Measurements from ENCODE around the gene RPN2. TPM values are rescaled to one million over a fixed set of nuclear protein-coding genes. Genes with fewer than 3 reads are reported as not detected.

RPN2 gene
- polyA plus RNA-seq, 1 donor from 2014 or later: 151 TPM

DNA sequence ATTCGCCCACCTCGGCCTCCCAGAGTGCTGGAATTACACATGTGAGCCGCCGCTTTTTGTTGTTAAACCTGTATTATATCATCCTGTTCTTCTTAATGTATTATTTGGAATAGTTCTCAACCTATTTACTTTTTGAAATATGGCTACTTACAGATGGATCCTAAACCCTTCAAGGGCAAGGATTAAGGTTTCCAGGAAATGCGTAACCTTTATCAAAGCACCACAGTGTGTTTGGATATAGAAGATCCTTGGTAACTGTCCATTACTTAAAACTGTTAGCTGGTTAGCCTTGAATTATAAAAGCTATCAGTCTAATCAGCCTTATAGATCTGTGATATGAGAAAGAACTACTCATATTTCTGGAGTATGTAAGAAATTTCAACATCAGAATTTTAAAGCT, 12.3 kb upstream of the RPN2 start:
- Histone ChIP-seq H3F3A (ENCODE audit: insufficient read depth, low read length, poor library complexity, severe bottlenecking) (no peaks in the 10 kb centered on the region), H3K36me3 (ENCODE audit: insufficient read depth, low read length) (peaks cover 4% of the 10 kb centered on the region), H2AFZ (ENCODE audit: low read depth, low read length) (no peak overlapping the region), H3K4me3 (ENCODE audit: low read length) (no peak overlapping the region), H3K9ac (ENCODE audit: low read length) (no peak overlapping the region), H4K20me1 (ENCODE audit: insufficient read depth) (no peaks in the 10 kb centered on the region), H3K27ac (ENCODE audit: low read length) (no peak overlapping the region), H3K79me2 (replicated peaks; ENCODE audit: insufficient read depth, low read length) (no peaks in the 10 kb centered on the region), H3K4me2 (ENCODE audit: low read length) (no peak overlapping the region), H3K9me2 (ENCODE audit: insufficient read depth, low read length) (no peaks in the 10 kb centered on the region), H3K9me3 (ENCODE audit: low read length) (no peaks in the 10 kb centered on the region), H3K27me3 (ENCODE audit: insufficient read depth, low read depth, low read length) (no peaks in the 10 kb centered on the region)
- TF ChIP-seq TAF1 (IDR thresholded peaks at IDR 0.05; ENCODE audit: low read depth) (no peak), SMC3 (conservative IDR thresholded peaks at IDR 0.05; ENCODE audit: poor library complexity) (no peak), POLR2AphosphoS5 (IDR thresholded peaks at IDR 0.05) (no peak), RAD21 (conservative IDR thresholded peaks at IDR 0.05) (no peak), EP300 (conservative IDR thresholded peaks at IDR 0.05; ENCODE audit: poor library complexity, severe bottlenecking) (no peak), MXI1 (conservative IDR thresholded peaks at IDR 0.05; ENCODE audit: poor library complexity, severe bottlenecking) (no peak), EZH2 (IDR thresholded peaks at IDR 0.05; ENCODE audit: borderline replicate concordance, insufficient read depth, low read length, poor library complexity, severe bottlenecking) (no peak)
- TF ChIP-seq, protein P1, sequence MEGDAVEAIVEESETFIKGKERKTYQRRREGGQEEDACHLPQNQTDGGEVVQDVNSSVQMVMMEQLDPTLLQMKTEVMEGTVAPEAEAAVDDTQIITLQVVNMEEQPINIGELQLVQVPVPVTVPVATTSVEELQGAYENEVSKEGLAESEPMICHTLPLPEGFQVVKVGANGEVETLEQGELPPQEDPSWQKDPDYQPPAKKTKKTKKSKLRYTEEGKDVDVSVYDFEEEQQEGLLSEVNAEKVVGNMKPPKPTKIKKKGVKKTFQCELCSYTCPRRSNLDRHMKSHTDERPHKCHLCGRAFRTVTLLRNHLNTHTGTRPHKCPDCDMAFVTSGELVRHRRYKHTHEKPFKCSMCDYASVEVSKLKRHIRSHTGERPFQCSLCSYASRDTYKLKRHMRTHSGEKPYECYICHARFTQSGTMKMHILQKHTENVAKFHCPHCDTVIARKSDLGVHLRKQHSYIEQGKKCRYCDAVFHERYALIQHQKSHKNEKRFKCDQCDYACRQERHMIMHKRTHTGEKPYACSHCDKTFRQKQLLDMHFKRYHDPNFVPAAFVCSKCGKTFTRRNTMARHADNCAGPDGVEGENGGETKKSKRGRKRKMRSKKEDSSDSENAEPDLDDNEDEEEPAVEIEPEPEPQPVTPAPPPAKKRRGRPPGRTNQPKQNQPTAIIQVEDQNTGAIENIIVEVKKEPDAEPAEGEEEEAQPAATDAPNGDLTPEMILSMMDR (IDR thresholded peaks at IDR 0.05; ENCODE audit: poor library complexity, severe bottlenecking): no peak
- TF ChIP-seq, protein P2, sequence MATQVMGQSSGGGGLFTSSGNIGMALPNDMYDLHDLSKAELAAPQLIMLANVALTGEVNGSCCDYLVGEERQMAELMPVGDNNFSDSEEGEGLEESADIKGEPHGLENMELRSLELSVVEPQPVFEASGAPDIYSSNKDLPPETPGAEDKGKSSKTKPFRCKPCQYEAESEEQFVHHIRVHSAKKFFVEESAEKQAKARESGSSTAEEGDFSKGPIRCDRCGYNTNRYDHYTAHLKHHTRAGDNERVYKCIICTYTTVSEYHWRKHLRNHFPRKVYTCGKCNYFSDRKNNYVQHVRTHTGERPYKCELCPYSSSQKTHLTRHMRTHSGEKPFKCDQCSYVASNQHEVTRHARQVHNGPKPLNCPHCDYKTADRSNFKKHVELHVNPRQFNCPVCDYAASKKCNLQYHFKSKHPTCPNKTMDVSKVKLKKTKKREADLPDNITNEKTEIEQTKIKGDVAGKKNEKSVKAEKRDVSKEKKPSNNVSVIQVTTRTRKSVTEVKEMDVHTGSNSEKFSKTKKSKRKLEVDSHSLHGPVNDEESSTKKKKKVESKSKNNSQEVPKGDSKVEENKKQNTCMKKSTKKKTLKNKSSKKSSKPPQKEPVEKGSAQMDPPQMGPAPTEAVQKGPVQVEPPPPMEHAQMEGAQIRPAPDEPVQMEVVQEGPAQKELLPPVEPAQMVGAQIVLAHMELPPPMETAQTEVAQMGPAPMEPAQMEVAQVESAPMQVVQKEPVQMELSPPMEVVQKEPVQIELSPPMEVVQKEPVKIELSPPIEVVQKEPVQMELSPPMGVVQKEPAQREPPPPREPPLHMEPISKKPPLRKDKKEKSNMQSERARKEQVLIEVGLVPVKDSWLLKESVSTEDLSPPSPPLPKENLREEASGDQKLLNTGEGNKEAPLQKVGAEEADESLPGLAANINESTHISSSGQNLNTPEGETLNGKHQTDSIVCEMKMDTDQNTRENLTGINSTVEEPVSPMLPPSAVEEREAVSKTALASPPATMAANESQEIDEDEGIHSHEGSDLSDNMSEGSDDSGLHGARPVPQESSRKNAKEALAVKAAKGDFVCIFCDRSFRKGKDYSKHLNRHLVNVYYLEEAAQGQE (IDR thresholded peaks at IDR 0.05; ENCODE audit: borderline replicate concordance): no peak

DNA sequence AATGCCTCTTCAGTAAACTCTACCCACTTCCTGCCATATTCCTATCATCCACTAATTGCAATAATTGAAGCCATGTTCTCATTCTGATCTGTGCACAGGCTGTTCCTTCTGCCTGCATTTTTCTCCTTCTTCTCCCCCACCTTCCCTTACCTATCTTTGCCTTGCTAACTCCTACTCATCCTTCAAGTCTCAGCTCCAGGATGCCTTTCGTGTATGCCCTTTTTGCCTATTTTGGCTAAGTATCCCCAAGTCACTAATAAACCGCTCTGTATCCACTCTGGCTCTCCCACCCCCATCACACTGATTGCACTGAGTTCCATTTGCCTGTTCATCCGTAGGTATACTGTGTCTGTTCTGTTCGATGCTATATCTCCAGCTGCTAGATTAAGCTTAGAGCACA, 6.3 kb upstream of the RPN2 start:
- H3K36me3 ChIP-seq (ENCODE audit: insufficient read depth, low read length): no peaks in the 10 kb centered on the region
- TF ChIP-seq RAD21 (conservative IDR thresholded peaks at IDR 0.05) (no peak), TAF1 (IDR thresholded peaks at IDR 0.05; ENCODE audit: low read depth) (no peak), EZH2 (IDR thresholded peaks at IDR 0.05; ENCODE audit: borderline replicate concordance, insufficient read depth, low read length, poor library complexity, severe bottlenecking) (no peak), EP300 (conservative IDR thresholded peaks at IDR 0.05; ENCODE audit: poor library complexity, severe bottlenecking) (no peak), SMC3 (conservative IDR thresholded peaks at IDR 0.05; ENCODE audit: poor library complexity) (no peak), POLR2AphosphoS5 (IDR thresholded peaks at IDR 0.05) (no peak), MXI1 (conservative IDR thresholded peaks at IDR 0.05; ENCODE audit: poor library complexity, severe bottlenecking) (no peak)
- TF ChIP-seq, protein P1 (IDR thresholded peaks at IDR 0.05; ENCODE audit: poor library complexity, severe bottlenecking): no peak
- TF ChIP-seq, protein P2 (IDR thresholded peaks at IDR 0.05; ENCODE audit: borderline replicate concordance): no peak
- no peak overlapping the region for H3K27ac ChIP-seq (ENCODE audit: low read length)
- no peaks in the 10 kb centered on the region for H3K9me3 ChIP-seq (ENCODE audit: low read length)
- H3K4me2 ChIP-seq (ENCODE audit: low read length): no peak overlapping the region
- no peak overlapping the region for H2AFZ ChIP-seq (ENCODE audit: low read depth, low read length)
- no peak overlapping the region for H3K4me3 ChIP-seq (ENCODE audit: low read length)
- no peaks in the 10 kb centered on the region for H3K9me2 ChIP-seq (ENCODE audit: insufficient read depth, low read length)
- H3K79me2 ChIP-seq (replicated peaks; ENCODE audit: insufficient read depth, low read length): no peaks in the 10 kb centered on the region
- no peaks in the 10 kb centered on the region for H3K27me3 ChIP-seq (ENCODE audit: insufficient read depth, low read depth, low read length)
- no peaks in the 10 kb centered on the region for H3F3A ChIP-seq (ENCODE audit: insufficient read depth, low read length, poor library complexity, severe bottlenecking)
- H3K9ac ChIP-seq (ENCODE audit: low read length): no peak overlapping the region
- no peaks in the 10 kb centered on the region for H4K20me1 ChIP-seq (ENCODE audit: insufficient read depth)

Data from neural cell (in vitro differentiated cells).